GM13977 (cell line): ENCODE data around the gene GALNT1.

Source experiments
- DNase-seq: peaks from one replicate; pipeline ENCODE4 v3.0.0; 2012; ENCODE audit warnings: low spot score
- CTCF ChIP-seq: IDR thresholded peaks from 2 replicates; pipeline ENCODE4 v1.5.1; 2012; ENCODE audit warnings: mild to moderate bottlenecking, control low read depth; ENCODE audit not compliant: insufficient read depth; ENCODE audit errors: extremely low read depth, missing control alignments
- in situ Hi-C: fragments of 300-500 bp; cut with MboI; formaldehyde crosslinking; loops from one replicate; pipeline ENCODE4 v1.12.0; 2022; ENCODE audit warnings: low sequenced_read_pairs, low pct_unique_long_range_greater_than_20kb, mixed read lengths, inconsistent platforms; ENCODE audit not compliant: unreplicated experiment

Gene GALNT1

DNA sequence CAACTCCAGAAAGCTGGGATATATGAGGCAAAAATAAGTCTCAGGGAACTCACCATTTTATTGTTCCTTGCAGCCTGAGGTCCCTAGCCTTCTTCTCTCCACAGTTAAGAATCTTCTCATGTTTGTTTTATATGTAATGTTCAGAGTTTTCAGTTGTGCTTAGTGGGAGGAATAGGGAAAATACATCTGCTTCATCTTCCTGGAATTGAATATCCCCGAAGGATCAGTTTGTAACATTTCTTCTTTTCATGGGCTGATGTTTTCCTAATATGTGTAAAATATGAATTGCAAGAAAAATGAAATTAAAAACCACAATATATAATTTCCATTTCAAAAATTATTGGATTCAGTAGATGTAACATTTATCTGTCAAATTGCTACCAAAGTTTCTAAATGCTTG lies 8.0 kb downstream of the GALNT1 start:
- no peak for DNase-seq
- in situ Hi-C loops = no loop called here
- no peak for TF ChIP-seq CTCF

GRCh38 chr18:35590935-35591334 lies 9.4 kb downstream of the GALNT1 start:
- no peak for TF ChIP-seq CTCF
- no peak for DNase-seq
- in situ Hi-C loops = no loop called here

DNA sequence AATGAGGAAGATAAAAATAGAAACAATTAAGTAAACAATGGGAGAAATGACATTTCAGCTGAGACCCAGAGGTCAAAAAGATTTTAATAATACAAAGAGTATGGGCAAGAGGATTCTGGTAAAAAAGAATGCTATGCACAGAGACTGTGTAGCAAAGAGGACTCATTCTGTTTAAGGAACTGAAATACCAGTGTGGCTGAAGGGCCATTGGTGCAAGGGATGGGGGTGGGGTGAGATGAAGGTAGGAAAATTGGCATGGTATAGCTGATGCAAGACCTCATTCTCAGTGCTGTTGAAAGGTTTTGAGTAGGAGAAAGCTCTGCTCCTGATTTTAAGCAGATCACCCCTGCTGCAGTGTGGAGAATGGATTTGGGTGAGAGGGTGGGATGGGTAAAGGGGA lies 10.8 kb downstream of the GALNT1 start:
- peak; percentile 58 for DNase-seq
- in situ Hi-C loops = no loop called here
- TF ChIP-seq CTCF = no peak

DNA sequence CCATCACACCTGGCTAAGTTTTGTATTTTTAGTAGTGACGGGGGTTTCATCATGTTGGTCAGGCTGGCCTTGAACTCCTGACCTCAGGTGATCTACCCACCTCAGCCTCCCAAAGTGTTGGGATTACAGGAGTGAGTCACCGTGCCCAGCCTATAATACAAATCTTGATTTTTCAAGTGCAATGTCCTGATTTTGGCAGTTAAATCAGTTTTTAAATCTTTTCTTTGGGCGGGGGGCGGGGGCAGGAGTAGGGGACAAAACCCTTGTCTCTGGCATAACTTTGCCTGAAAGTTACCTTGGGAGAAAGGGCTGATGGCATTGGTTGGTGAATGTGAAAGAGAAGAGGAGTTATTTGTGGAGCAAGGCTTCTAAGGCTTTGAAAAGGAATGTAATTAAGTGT lies 12.3 kb downstream of the GALNT1 start:
- no peak for DNase-seq
- no peak for TF ChIP-seq CTCF
- in situ Hi-C loops = no loop called here

DNA sequence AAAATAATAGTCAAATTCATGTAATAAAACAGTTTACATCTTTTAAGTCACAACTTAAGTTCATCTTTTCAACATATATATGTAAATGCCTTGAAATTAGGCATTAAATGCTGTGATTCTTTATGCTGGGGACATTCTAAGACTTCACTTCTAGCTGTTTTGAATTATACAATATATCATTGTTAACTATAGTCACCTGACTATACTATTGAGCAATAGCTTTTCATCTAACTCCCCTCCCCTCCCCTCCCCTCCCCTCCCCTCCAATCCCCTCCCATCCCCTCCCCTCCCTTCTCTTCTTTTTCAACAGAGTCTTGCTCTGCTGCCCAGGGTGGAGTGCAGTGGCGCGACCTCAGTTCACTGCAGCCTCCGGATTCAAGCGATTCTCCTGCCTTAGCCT lies 16.2 kb downstream of the GALNT1 start:
- in situ Hi-C loops = no loop called here
- no peak for DNase-seq
- no peak for TF ChIP-seq CTCF

DNA sequence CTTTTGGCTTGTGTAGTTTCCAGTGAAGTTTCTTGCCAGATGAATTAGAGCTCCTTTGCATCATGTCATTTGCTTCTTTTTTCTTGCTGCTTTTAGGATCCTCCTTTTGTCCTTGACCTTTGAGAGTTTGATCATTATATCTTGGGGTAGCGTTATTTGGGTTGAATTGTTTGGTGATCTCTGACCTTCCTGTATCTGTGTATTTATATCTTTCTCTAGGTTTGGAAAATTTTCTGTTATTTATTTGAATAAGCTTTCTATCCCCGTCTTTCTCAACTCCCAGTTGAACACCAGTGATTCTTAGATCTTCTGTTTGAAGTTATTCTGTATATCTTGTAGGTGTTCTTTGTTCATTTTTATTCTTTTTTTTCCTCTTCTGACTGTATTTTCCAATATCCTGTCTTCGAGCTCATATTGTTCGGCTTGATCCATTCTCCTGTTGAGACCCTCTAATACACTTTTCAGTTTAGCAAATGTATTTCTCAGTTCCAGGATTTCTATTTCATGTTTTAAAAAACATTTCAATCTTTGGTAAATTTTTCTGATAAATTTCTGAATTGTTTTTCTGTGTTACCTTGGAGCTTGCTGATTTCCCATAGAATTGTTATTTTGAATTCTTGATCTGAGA lies 20.8 kb downstream of the GALNT1 start:
- no peak for TF ChIP-seq CTCF
- DNase-seq = no peak
- in situ Hi-C loops = no loop called here

DNA sequence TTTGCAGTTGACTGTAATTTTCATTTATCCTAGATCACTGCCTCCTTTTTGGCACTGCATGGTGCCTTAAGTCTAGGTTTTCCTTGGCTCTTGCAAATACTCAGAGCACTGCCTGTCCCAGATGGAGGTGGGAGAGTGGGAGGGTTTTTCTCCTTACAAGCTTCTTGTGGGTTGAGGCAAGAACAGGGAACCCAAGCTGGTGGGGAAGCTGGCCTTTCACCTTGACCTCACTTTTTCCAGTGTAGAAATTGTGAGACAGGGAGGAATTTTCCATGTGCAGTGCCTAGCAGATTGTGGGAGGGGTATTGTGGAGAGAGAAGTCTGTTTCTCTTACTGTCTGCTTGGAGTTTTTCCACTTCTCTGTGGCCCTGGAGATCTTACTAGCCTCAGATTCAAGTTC lies 21.5 kb downstream of the GALNT1 start:
- in situ Hi-C loops = no loop called here
- no peak for TF ChIP-seq CTCF
- no peak for DNase-seq
